Mesothelial cell of epicardium (in vitro differentiated cells): ENCODE results near the gene FGF13. TPM values are rescaled to one million over a fixed set of nuclear protein-coding genes. Genes with fewer than 3 reads are reported as not detected.

Source experiments
- DNase-seq, 2 experiments: peaks; one replicate each; pipeline ENCODE4 v3.0.0; 2021; ENCODE audit warnings: low spot score in 2 of 2; ENCODE audit not compliant: unreplicated experiment in 2 of 2
- H3K27ac Mint-ChIP-seq: 2 replicates; pipeline ENCODE4 v1.8.0; 2021; ENCODE audit warnings: mixed read lengths
- H3K27me3 Mint-ChIP-seq: 2 replicates; pipeline ENCODE4 v1.8.0; 2021; ENCODE audit warnings: low read depth, mixed read lengths
- H3K36me3 Mint-ChIP-seq: 2 replicates; pipeline ENCODE4 v1.8.0; 2021; ENCODE audit warnings: mixed read lengths
- H3K4me1 Mint-ChIP-seq: 2 replicates; pipeline ENCODE4 v1.8.0; 2021; ENCODE audit warnings: mixed read lengths
- H3K4me3 Mint-ChIP-seq: 2 replicates; pipeline ENCODE4 v1.8.0; 2021; ENCODE audit warnings: mild to moderate bottlenecking, moderate library complexity, mixed read lengths
- H3K9me3 Mint-ChIP-seq: 2 replicates; pipeline ENCODE4 v1.8.0; 2021; ENCODE audit warnings: mixed read lengths
- CTCF ChIP-seq: fragments of 200-600 bp; sonication (generic); IDR thresholded peaks from one replicate; pipeline ENCODE4 v1.5.0; 2021; ENCODE audit warnings: antibody characterized with exemption; ENCODE audit not compliant: unreplicated experiment
- microRNA-seq: library from miRNA; unstranded; fragments of <30 nt; microRNA quantifications from one replicate; pipeline ENCODE4 v1.2.0, GENCODE V29; 2021; ENCODE audit warnings: inconsistent platforms, mixed read lengths
- total RNA-seq: library from RNA; stranded (reverse); gene quantifications from 3 replicates; pipeline ENCODE4 v1.2.1, GENCODE V29; 2021

The FGF13 gene
- total RNA-seq, 1 donor from 2014 or later = 1.1 TPM

DNA sequence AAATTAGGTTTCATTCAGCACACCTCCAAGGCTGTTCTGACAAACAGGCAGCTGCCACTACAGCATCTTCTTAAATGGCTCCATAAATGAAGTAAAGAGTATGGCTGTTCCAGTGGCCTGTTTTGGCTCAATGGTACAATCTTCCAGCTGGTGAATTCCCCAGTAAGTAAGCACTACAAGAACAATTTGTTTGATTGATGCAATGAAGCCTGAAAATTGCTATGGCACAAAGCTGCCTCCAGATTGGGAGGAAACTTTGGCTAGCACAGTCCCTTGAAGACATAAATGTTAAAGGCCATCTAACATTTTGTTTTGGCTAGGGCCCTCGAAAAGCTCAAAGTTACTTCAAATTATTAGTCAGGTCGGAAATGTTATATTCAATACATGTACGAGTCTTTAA is 47.5 kb downstream of the FGF13 start:
- Mint-ChIP-seq H3K27ac (no peak overlapping the region), H3K4me1 (peaks cover 8% of the 10 kb centered on the region), H3K27me3 (no peaks in the 10 kb centered on the region), H3K36me3 (no peaks in the 10 kb centered on the region), H3K4me3 (no peak overlapping the region), H3K9me3 (peaks cover 11% of the 10 kb centered on the region)
- no peak for TF ChIP-seq CTCF
- no peak for DNase-seq

DNA sequence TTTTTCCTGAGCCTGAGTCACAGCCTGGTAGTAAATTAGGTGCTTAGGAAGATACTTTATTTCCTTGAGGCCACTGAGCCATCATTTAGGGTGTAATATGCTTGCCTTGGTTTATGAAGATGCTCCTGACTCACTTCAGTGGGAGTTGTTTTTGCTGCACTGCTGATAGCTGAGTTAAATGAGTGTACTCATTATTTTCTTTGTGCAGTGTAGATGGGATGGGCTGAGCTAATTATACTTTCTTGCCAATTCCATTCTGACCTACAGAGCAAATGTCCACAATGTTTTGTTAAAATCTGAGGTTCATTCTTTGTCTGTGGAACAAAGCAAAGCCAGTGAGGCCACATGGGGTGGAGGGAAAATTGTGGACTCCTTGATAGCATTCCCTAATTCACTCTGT is 60.0 kb downstream of the FGF13 start:
- no peak for TF ChIP-seq CTCF
- H3K9me3 Mint-ChIP-seq = peaks cover 9% of the 10 kb centered on the region
- H3K4me3 Mint-ChIP-seq = no peak overlapping the region
- no peak for DNase-seq
- no peaks in the 10 kb centered on the region for H3K27me3 Mint-ChIP-seq
- no peaks in the 10 kb centered on the region for H3K4me1 Mint-ChIP-seq
- H3K36me3 Mint-ChIP-seq = no peaks in the 10 kb centered on the region
- no peak overlapping the region for H3K27ac Mint-ChIP-seq

- DNase-seq = no peak
- no peak overlapping the region for H3K4me3 Mint-ChIP-seq
- no peaks in the 10 kb centered on the region for H3K27me3 Mint-ChIP-seq
- no peaks in the 10 kb centered on the region for H3K36me3 Mint-ChIP-seq
- H3K27ac Mint-ChIP-seq = no peak overlapping the region
- H3K9me3 Mint-ChIP-seq = no peaks in the 10 kb centered on the region
- H3K4me1 Mint-ChIP-seq = no peaks in the 10 kb centered on the region
- TF ChIP-seq CTCF = no peak
Observed at GRCh38 chrX:138648568-138648967, 62.9 kb downstream of the FGF13 start.

DNA sequence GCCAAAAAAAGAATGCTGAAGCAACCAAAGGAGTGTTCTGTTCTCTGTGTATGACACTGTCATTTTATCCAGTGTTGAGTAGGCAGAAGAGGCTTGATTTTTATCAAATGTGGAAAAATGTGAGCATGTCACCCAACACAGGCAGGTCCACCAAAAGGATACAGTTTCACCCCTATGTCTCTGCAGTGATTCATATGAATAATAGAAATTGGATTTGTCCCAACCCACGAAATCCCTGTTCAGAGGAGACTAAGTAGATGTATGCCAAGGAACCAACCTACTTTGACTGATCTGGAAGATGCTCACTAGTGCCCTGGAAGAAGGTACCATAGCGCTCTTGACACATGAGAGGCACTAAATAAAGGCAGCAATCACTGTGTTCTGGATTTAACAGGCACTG is 72.5 kb downstream of the FGF13 start:
- no peak overlapping the region for H3K4me3 Mint-ChIP-seq
- H3K4me1 Mint-ChIP-seq = no peaks in the 10 kb centered on the region
- DNase-seq = no peak
- no peak for TF ChIP-seq CTCF
- no peak overlapping the region for H3K27ac Mint-ChIP-seq
- peaks cover 17% of the 10 kb centered on the region for H3K9me3 Mint-ChIP-seq
- no peaks in the 10 kb centered on the region for H3K27me3 Mint-ChIP-seq
- H3K36me3 Mint-ChIP-seq = no peaks in the 10 kb centered on the region

Small RNA genes within 50 kb of the gene (microRNA-seq; reads per million reads assigned to microRNA genes)
- gene MIR504 = 2.1 reads per million
